ENCODE data around the gene ELOB. TPM values are rescaled to one million over a fixed set of nuclear protein-coding genes. Genes with fewer than 3 reads are reported as not detected.

Gene ELOB
- total RNA-seq, 1 donor from 2014 or later: 946 TPM

- DNase-seq (ENCODE audit: low read depth): no peak
- H3K36me3 ChIP-seq (ENCODE audit: control insufficient read depth, insufficient read depth, low read length): no peaks in the 10 kb centered on the region
- H3K27me3 ChIP-seq (ENCODE audit: control insufficient read depth, insufficient read depth, low read length): no peaks in the 10 kb centered on the region
- no peak for TF ChIP-seq CTCF (IDR thresholded peaks at IDR 0.05; ENCODE audit: insufficient read depth, low read length, severe bottlenecking)
- no peak for FAIRE-seq
- no peak overlapping the region for H3K4me3 ChIP-seq (ENCODE audit: low read depth, low read length)
Observed at GRCh38 chr16:2740476-2740875, 36.6 kb downstream of the ELOB start.

GRCh38 chr16:2739625-2740430, 37.3 kb downstream of the ELOB start:
- Histone ChIP-seq H3K36me3 (ENCODE audit: control insufficient read depth, insufficient read depth, low read length) (no peaks in the 10 kb centered on the region), H3K4me3 (ENCODE audit: low read depth, low read length) (no peak overlapping the region), H3K27me3 (ENCODE audit: control insufficient read depth, insufficient read depth, low read length) (peaks cover 2% of the 10 kb centered on the region)
- no peak for TF ChIP-seq CTCF (IDR thresholded peaks at IDR 0.05; ENCODE audit: insufficient read depth, low read length, severe bottlenecking)
- DNase-seq (ENCODE audit: low read depth) (no peak), FAIRE-seq (no peak)

DNA sequence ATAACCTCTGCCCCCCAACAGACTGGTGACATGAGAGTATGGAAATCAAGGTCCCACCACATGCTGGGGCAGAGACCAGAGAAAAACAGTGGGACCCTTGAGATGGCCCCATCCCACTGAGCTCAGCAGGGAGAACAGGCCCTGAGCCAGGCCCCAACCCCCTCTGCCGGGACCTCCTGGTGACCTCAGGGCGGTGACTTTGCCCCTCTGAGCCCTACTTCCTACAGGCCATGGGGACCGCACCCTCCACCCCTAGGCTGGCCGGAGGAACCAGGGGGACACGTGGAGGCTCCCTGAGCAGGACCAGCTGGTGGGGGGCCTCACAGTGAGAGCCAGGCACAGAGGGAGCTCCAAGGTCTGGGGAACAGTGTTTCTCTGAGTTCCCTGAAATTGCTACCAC, 38.5 kb downstream of the ELOB start:
- DNase-seq (ENCODE audit: low read depth) (no peak), FAIRE-seq (no peak)
- no peak for TF ChIP-seq CTCF (IDR thresholded peaks at IDR 0.05; ENCODE audit: insufficient read depth, low read length, severe bottlenecking)
- Histone ChIP-seq H3K4me3 (ENCODE audit: low read depth, low read length) (no peak overlapping the region), H3K36me3 (ENCODE audit: control insufficient read depth, insufficient read depth, low read length) (no peaks in the 10 kb centered on the region), H3K27me3 (ENCODE audit: control insufficient read depth, insufficient read depth, low read length) (peaks cover 2% of the 10 kb centered on the region)

GRCh38 chr16:2737895-2738418, 39.1 kb downstream of the ELOB start:
- FAIRE-seq: no peak
- no peaks in the 10 kb centered on the region for H3K36me3 ChIP-seq (ENCODE audit: control insufficient read depth, insufficient read depth, low read length)
- peaks cover 2% of the 10 kb centered on the region for H3K27me3 ChIP-seq (ENCODE audit: control insufficient read depth, insufficient read depth, low read length)
- no peak for DNase-seq (ENCODE audit: low read depth)
- no peak for TF ChIP-seq CTCF (IDR thresholded peaks at IDR 0.05; ENCODE audit: insufficient read depth, low read length, severe bottlenecking)
- no peak overlapping the region for H3K4me3 ChIP-seq (ENCODE audit: low read depth, low read length)

GRCh38 chr16:2737238-2737605, 39.9 kb downstream of the ELOB start:
- Histone ChIP-seq H3K4me3 (ENCODE audit: low read depth, low read length) (no peak overlapping the region), H3K36me3 (ENCODE audit: control insufficient read depth, insufficient read depth, low read length) (no peaks in the 10 kb centered on the region), H3K27me3 (ENCODE audit: control insufficient read depth, insufficient read depth, low read length) (peaks cover 2% of the 10 kb centered on the region)
- no peak for TF ChIP-seq CTCF (IDR thresholded peaks at IDR 0.05; ENCODE audit: insufficient read depth, low read length, severe bottlenecking)
- DNase-seq (ENCODE audit: low read depth) (no peak), FAIRE-seq (no peak)
